Breast epithelium (tissue), 4 donors: ENCODE measurements around the gene FARP2. TPM values are rescaled to one million over a fixed set of nuclear protein-coding genes. Genes with fewer than 3 reads are reported as not detected.

ENCODE experiments used
- DNase-seq, 2 donors: peaks; one replicate each; pipeline ENCODE4 v3.0.0-alpha.2; 2019; ENCODE audit warnings: low spot score in 2 of 2
- H3K27ac ChIP-seq, 2 donors: fragments of 200-600 bp; sonication (generic) in 1 of 2; one replicate each; pipeline ENCODE4 v1.5.1; 2016 to 2019; ENCODE audit warnings: mild to moderate bottlenecking in 1 of 2
- H3K27me3 ChIP-seq, 2 donors: fragments of 200-600 bp; sonication (generic) in 1 of 2; one replicate each; pipeline versions ENCODE4 v1.5.1 to v1.6.0; 2017 to 2019; ENCODE audit warnings: control low read depth in 1 of 2, mild to moderate bottlenecking in 1 of 2
- H3K36me3 ChIP-seq: fragments of 200-600 bp; one replicate; pipeline ENCODE4 v1.5.1; 2019
- H3K4me1 ChIP-seq, 2 donors: fragments of 200-600 bp; sonication (generic); one replicate each; pipeline ENCODE4 v1.5.1; 2016 to 2019; ENCODE audit warnings: control low read depth in 1 of 2
- H3K4me3 ChIP-seq, 3 donors: fragments of 200-600 bp; sonication (generic); 1 replicate in 2 of 3; 2 replicates in 1 of 3; pipeline ENCODE4 v1.5.1; 2016 to 2019; ENCODE audit warnings: mild to moderate bottlenecking in 3 of 3, moderate library complexity in 2 of 3
- H3K9me3 ChIP-seq, 2 donors: fragments of 200-600 bp; sonication (generic) in 1 of 2; one replicate each; pipeline ENCODE4 v1.5.1; 2016 to 2019; ENCODE audit warnings: control low read depth in 1 of 2
- POLR2A ChIP-seq: fragments of 450-650 bp; IDR thresholded peaks from one replicate; pipeline ENCODE4 v1.6.1; 2016; ENCODE audit warnings: antibody characterized with exemption, mild to moderate bottlenecking, moderate library complexity
- POLR2AphosphoS5 ChIP-seq, 3 donors: sonication (generic); formaldehyde crosslinking; IDR thresholded peaks; one replicate each; pipeline ENCODE4 v1.6.1; 2017; ENCODE audit warnings: antibody characterized with exemption in 3 of 3
- intact Hi-C: fragments of 100-400 bp; cut with DNase I; formaldehyde crosslinking; loops from one replicate; pipeline ENCODE4 v1.15.1; 2023; ENCODE audit warnings: low total_unique reads
- total RNA-seq, 3 donors: library from RNA; depleted of rRNA; stranded (reverse); fragments of >200 nt; gene quantifications; one replicate each; pipeline ENCODE4 v1.1.0, GENCODE V29; 2016
- TF ChIP-seq, protein P1 (sequence below), 3 donors: fragments of 450-650 bp; IDR thresholded peaks; one replicate each; pipeline ENCODE4 v1.5.1; 2016 to 2017; ENCODE audit warnings: antibody characterized with exemption in 3 of 3, mild to moderate bottlenecking in 3 of 3, moderate library complexity in 3 of 3

FARP2 gene
- total RNA-seq, 3 donors from 2014 or later, result 34.4 to 43.3 (median 40.3) TPM

DNA sequence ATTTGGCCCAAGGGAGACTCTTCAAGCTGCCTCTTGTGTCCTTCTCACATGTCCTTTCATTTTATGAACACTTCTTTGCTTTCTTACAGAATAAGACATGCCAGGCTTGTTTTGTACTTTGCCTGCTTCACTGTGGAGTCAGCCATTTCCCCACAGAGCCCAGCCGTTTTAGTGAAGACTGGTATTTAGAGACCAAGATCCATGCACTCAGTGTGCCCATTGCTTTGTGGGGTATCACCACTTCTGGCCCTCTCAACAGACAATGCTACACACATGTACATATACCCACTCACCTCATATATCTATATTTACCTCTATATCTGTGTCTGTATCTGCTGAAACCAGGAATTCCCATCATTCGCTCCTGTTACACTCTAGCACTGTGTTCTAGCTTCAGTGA lies 74.1 kb downstream of the FARP2 start:
- H3K27me3 ChIP-seq, result no peaks in the 10 kb centered on the region
- H3K36me3 ChIP-seq, result peaks cover 9% of the 10 kb centered on the region
- no peaks in the 10 kb centered on the region for H3K9me3 ChIP-seq
- no peak for DNase-seq
- TF ChIP-seq POLR2A (no peak), POLR2AphosphoS5 (IDR thresholded peaks at IDR 0.05) (no peak)
- TF ChIP-seq, protein P1, sequence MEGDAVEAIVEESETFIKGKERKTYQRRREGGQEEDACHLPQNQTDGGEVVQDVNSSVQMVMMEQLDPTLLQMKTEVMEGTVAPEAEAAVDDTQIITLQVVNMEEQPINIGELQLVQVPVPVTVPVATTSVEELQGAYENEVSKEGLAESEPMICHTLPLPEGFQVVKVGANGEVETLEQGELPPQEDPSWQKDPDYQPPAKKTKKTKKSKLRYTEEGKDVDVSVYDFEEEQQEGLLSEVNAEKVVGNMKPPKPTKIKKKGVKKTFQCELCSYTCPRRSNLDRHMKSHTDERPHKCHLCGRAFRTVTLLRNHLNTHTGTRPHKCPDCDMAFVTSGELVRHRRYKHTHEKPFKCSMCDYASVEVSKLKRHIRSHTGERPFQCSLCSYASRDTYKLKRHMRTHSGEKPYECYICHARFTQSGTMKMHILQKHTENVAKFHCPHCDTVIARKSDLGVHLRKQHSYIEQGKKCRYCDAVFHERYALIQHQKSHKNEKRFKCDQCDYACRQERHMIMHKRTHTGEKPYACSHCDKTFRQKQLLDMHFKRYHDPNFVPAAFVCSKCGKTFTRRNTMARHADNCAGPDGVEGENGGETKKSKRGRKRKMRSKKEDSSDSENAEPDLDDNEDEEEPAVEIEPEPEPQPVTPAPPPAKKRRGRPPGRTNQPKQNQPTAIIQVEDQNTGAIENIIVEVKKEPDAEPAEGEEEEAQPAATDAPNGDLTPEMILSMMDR (IDR thresholded peaks at IDR 0.05), result no peak
- H3K27ac ChIP-seq, result no peak overlapping the region
- H3K4me1 ChIP-seq, result no peaks in the 10 kb centered on the region
- H3K4me3 ChIP-seq, result no peak overlapping the region
- intact Hi-C loops, result no loop called here

DNA sequence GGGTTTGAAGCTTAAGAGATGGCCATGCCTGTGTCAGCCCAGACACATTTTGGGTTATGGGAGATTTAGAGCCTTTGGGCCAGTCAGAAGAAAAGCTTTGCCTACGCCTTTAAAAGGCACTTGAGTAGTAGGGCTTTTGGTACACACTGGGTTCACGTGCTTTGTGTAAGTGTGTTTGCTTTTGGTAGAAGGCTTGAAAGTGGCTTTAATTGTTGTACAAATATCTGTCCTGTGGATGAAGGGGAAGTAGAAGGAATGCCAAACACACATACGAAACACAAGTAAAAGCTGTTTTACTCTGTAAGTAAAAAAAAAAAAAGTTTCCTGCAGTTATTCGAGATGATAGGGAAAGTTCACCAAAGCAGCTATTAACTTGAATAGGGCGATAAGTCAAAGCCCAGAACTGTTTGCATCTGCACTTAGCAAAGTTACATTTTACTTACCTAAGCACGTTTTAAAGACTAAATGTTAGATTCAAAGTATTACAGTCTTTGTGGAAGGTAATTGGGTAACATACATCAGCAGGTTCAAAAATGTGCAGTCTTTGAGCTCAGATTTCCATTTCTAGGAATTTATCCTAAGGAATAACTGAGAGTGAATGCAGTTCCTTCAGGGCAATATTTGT lies 76.9 kb downstream of the FARP2 start:
- no peak for DNase-seq
- intact Hi-C loops, result no loop called here
- no peak overlapping the region for H3K27ac ChIP-seq
- peaks cover 9% of the 10 kb centered on the region for H3K36me3 ChIP-seq
- H3K9me3 ChIP-seq, result no peaks in the 10 kb centered on the region
- H3K27me3 ChIP-seq, result no peaks in the 10 kb centered on the region
- TF ChIP-seq, protein P1 (IDR thresholded peaks at IDR 0.05), result no peak
- no peak for TF ChIP-seq POLR2A
- no peak for TF ChIP-seq POLR2AphosphoS5 (IDR thresholded peaks at IDR 0.05)
- H3K4me3 ChIP-seq, result no peak overlapping the region
- H3K4me1 ChIP-seq, result no peaks in the 10 kb centered on the region

DNA sequence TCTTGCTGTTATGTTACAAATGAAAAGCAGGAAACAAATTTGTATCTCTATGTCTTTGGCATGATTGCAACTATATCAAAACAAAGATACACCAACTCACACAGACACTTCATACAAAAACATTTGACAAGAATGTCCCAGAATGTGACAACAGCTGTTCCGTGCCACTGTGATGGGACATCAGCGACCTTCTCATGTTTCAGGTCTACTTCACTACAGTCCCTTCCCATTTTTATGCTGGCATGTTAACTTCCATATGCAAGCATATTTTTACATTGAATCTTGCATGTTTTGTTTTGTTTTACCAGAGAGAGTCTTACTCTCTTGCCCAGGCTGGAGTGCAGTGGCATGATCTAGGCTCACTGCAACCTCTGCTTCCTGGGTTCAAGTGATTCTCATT lies 81.1 kb downstream of the FARP2 start:
- Histone ChIP-seq H3K27ac (no peak overlapping the region), H3K4me3 (no peak overlapping the region), H3K4me1 (no peaks in the 10 kb centered on the region), H3K27me3 (no peaks in the 10 kb centered on the region), H3K9me3 (no peaks in the 10 kb centered on the region), H3K36me3 (peaks cover 6% of the 10 kb centered on the region)
- no peak for DNase-seq
- intact Hi-C loops, result no loop called here
- no peak for TF ChIP-seq POLR2AphosphoS5 (IDR thresholded peaks at IDR 0.05)
- no peak for TF ChIP-seq POLR2A
- TF ChIP-seq, protein P1 (IDR thresholded peaks at IDR 0.05), result no peak

DNA sequence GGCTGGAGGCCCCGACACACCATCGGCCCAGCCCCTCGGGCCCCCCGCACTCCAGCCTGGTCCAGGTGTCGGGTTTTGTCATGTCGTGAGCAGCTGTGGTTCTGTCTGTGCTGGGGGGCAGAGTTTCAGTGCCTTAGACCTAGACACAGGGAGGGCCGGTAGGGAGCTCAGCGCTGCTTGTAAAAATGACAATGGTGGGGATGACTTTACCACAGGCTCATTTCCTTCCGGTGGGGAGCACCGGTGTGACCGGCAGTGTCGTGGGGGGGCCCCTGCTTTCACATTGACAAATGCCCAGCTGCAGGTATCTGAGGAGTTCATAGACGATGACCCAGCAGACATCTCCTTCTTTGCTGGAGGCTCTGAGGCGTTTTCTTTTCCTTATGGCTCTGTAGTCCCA lies 85.4 kb downstream of the FARP2 start:
- intact Hi-C loops, result no loop called here
- Histone ChIP-seq H3K36me3 (no peaks in the 10 kb centered on the region), H3K27ac (no peak overlapping the region)

DNA sequence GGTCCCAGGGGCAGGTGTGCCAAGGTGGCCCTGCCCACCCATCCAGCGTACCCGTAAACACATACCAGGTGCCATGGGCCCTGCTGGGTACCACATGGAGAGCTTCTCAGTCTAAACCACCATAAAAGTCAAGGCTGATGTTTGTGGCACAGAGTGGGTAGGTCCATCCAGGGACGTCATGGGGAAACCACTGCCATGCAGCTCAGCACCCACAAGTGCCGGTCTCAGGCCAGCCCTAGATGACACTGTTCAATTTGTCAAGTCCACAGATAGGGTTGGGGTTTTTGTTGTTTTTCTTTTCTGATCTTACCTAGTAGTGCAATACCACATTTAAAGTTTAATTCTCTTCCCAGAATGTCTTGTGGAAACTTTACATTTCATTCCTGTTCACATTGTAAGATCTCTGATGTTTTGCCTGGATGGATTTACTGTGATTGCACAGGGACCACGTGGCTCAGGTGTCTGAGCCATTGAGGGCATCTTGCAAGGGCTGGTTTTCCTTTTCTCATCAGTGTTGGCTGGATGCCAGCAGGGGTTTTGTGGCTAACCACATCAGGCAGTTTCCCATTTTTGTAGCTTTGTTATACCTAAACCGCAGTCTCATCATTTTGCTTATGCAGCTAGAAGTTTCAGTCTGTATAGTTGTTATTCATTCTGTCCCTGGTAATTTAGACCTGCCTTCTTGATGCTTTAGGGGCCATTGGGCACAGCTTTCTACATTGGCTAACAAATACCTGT lies 87.6 kb downstream of the FARP2 start:
- peak in 1 of 2 donors; percentile 41 for DNase-seq
- TF ChIP-seq, protein P1 (IDR thresholded peaks at IDR 0.05), result no peak
- TF ChIP-seq POLR2A (no peak), POLR2AphosphoS5 (IDR thresholded peaks at IDR 0.05) (no peak)
- Histone ChIP-seq H3K4me1 (no peaks in the 10 kb centered on the region), H3K9me3 (no peaks in the 10 kb centered on the region), H3K27ac (no peak overlapping the region), H3K4me3 (no peak overlapping the region), H3K27me3 (no peaks in the 10 kb centered on the region), H3K36me3 (no peaks in the 10 kb centered on the region)
- intact Hi-C loops, result no loop called here

More for the DNA sequence above, 85.4 kb downstream of the FARP2 start:
- TF ChIP-seq POLR2A, result no peak
- TF ChIP-seq POLR2AphosphoS5 (IDR thresholded peaks at IDR 0.05), result no peak
- TF ChIP-seq, protein P1 (IDR thresholded peaks at IDR 0.05), result no peak
- no peak overlapping the region for H3K4me3 ChIP-seq
- no peak for DNase-seq
- no peaks in the 10 kb centered on the region for H3K4me1 ChIP-seq
- no peaks in the 10 kb centered on the region for H3K9me3 ChIP-seq
- H3K27me3 ChIP-seq, result no peaks in the 10 kb centered on the region
